MCF 10A (cell line): ENCODE results near the gene CAMK4. TPM values are rescaled to one million over a fixed set of nuclear protein-coding genes. Genes with fewer than 3 reads are reported as not detected.
"Not testable (repeated sequence)": the region's sequence is repeated elsewhere in the genome, so short reads cannot be mapped to it uniquely, and the experiment has no call there.

Source experiments
- BruUV-seq: library from RNA; stranded (reverse); fragments of 400-500 nt; replicated peaks from 2 replicates; lab custom pipeline; 2021; lab: Mats Ljungman, UMichigan
- CTCF ChIA-PET: fragments of 300-600 bp; sonication (Branson Sonifier 250); formaldehyde crosslinking; extraction: SDS; loops from one replicate; lab custom pipeline; 2021; ENCODE audit warnings: antibody characterized with exemption, inconsistent platforms; lab: Yijun Ruan, JAX
- POLR2A ChIA-PET: fragments of 300-600, 350-650 bp; sonication (Branson Sonifier 250); formaldehyde crosslinking; extraction: SDS; loops from one replicate; lab custom pipeline; 2020; ENCODE audit warnings: antibody characterized with exemption, inconsistent platforms; lab: Yijun Ruan, JAX
- DNase-seq: peaks from one replicate; pipeline ENCODE4 v3.0.0-alpha.2; 2018; ENCODE audit not compliant: unreplicated experiment
- H3K27ac Mint-ChIP-seq: one replicate; pipeline ENCODE4 v1.8.0; 2022; ENCODE audit warnings: mild to moderate bottlenecking, low read depth, mixed read lengths; ENCODE audit not compliant: unreplicated experiment
- H3K27me3 Mint-ChIP-seq: one replicate; pipeline ENCODE4 v1.8.0; 2022; ENCODE audit warnings: mixed read lengths; ENCODE audit not compliant: insufficient read depth, unreplicated experiment
- H3K36me3 Mint-ChIP-seq: one replicate; pipeline ENCODE4 v1.8.0; 2022; ENCODE audit warnings: mild to moderate bottlenecking, moderate library complexity, mixed read lengths; ENCODE audit not compliant: insufficient read depth, unreplicated experiment
- H3K4me1 Mint-ChIP-seq: one replicate; pipeline ENCODE4 v1.8.0; 2022; ENCODE audit warnings: mixed read lengths; ENCODE audit not compliant: insufficient read depth, unreplicated experiment
- H3K4me3 Mint-ChIP-seq: one replicate; pipeline ENCODE4 v1.8.0; 2022; ENCODE audit warnings: mild to moderate bottlenecking, moderate library complexity, mixed read lengths; ENCODE audit not compliant: unreplicated experiment
- H3K9me3 Mint-ChIP-seq: one replicate; pipeline ENCODE4 v1.8.0; 2022; ENCODE audit warnings: mixed read lengths; ENCODE audit not compliant: unreplicated experiment
- CTCF ChIP-seq: fragments of 200-600 bp; IDR thresholded peaks from one replicate; pipeline ENCODE4 v1.8.0; 2022; ENCODE audit warnings: antibody characterized with exemption, mild to moderate bottlenecking; ENCODE audit not compliant: unreplicated experiment
- intact Hi-C: fragments of 100-400 bp; cut with micrococcal nuclease; formaldehyde crosslinking; loops from 2 replicates; pipeline ENCODE4 v1.14.1; 2022
- total RNA-seq: library from RNA; stranded (reverse); gene quantifications from 2 replicates; pipeline ENCODE4 v1.2.3, GENCODE V29; 2022

The CAMK4 gene
- total RNA-seq, 1 experiment from 2014 or later: 0.21 TPM

GRCh38 chr5:111407562-111407961 lies 183.4 kb downstream of the CAMK4 start:
- no peak for TF ChIP-seq CTCF
- intact Hi-C loops: no loop called here
- no peak overlapping the region for H3K4me3 Mint-ChIP-seq
- H3K27me3 Mint-ChIP-seq: no peaks in the 10 kb centered on the region
- ChIA-PET CTCF (no interaction called here), POLR2A (no interaction called here)
- no peaks in the 10 kb centered on the region for H3K36me3 Mint-ChIP-seq
- H3K27ac Mint-ChIP-seq: no peak overlapping the region
- no TSS peak for BruUV-seq
- H3K9me3 Mint-ChIP-seq: no peaks in the 10 kb centered on the region
- no peaks in the 10 kb centered on the region for H3K4me1 Mint-ChIP-seq
- DNase-seq: no peak

- ChIA-PET CTCF (no interaction called here), POLR2A (no interaction called here)
- intact Hi-C loops: no loop called here
- H3K27ac Mint-ChIP-seq: no peak overlapping the region
- TF ChIP-seq CTCF: no peak
- H3K4me1 Mint-ChIP-seq: no peaks in the 10 kb centered on the region
- H3K4me3 Mint-ChIP-seq: no peak overlapping the region
- DNase-seq: no peak
- BruUV-seq: no TSS peak
- no peaks in the 10 kb centered on the region for H3K9me3 Mint-ChIP-seq
- H3K27me3 Mint-ChIP-seq: no peaks in the 10 kb centered on the region
- no peaks in the 10 kb centered on the region for H3K36me3 Mint-ChIP-seq
These were observed 184.6 kb downstream of the CAMK4 start for GRCh38 chr5:111408817-111409216.

DNA sequence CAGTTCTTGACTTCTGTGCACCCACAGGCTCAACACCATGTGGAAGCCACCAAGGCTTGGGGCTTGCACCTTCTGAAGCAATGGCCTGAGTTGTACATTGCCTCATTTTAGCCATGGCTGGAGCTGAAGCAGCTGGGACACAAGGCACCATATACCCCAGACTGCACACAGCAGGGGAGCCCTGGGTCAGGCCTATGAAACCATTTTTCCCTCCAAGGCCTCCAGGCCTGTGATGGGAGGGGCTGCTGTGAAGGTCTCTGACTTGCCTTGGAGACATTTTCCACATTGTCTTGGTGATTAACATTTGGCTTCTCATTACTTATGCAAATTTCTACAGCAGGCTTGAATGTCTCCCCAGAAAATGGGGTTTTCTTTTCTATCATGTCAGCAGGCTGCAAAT lies 185.1 kb downstream of the CAMK4 start:
- H3K4me1 Mint-ChIP-seq, BruUV-seq, intact Hi-C loops, H3K9me3 Mint-ChIP-seq, H3K27ac Mint-ChIP-seq, H3K4me3 Mint-ChIP-seq, DNase-seq, POLR2A ChIA-PET, H3K36me3 Mint-ChIP-seq, CTCF ChIA-PET, H3K27me3 Mint-ChIP-seq: not testable (repeated sequence)

DNA sequence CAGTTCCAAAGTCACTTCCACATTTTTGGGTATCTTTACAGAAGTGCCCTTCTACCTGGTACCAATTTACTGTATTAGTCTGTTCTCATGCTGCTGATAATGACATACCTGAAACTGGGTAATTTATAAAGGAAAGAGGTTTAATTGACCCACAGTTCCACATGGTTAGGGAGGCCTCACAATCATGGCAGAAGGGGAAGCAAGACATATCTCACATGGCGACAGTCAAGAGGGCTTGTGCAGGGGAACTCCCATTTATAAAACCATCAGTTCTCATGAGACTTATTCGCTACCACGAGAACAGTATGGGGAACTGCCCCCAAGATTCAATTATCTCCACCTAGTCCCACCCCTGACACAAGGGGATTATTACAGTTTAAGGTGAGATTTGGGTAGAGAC lies 185.9 kb downstream of the CAMK4 start:
- CTCF ChIA-PET, DNase-seq, H3K9me3 Mint-ChIP-seq, intact Hi-C loops, H3K27me3 Mint-ChIP-seq, H3K27ac Mint-ChIP-seq, POLR2A ChIA-PET, BruUV-seq, H3K36me3 Mint-ChIP-seq, H3K4me1 Mint-ChIP-seq, H3K4me3 Mint-ChIP-seq: not testable (repeated sequence)

- Mint-ChIP-seq H3K27ac (no peak overlapping the region), H3K4me3 (no peak overlapping the region), H3K4me1 (no peaks in the 10 kb centered on the region), H3K36me3 (no peaks in the 10 kb centered on the region), H3K27me3 (no peaks in the 10 kb centered on the region), H3K9me3 (no peaks in the 10 kb centered on the region)
- DNase-seq: no peak
- TF ChIP-seq CTCF: no peak
- intact Hi-C loops: no loop called here
- no TSS peak for BruUV-seq
- ChIA-PET POLR2A (interaction anchor here (0.6 to 1.0 kb wide), 3 partner anchors 83 to 735 kb away, joined by 3 to 4 read pairs (median 4); no protein-coding TSS in a partner anchor), CTCF (interaction anchor here (0.9 kb wide), 1 partner anchor 1502 kb away, joined by 4 read pairs; no protein-coding TSS in a partner anchor)
These were observed 187.1 kb downstream of the CAMK4 start for GRCh38 chr5:111411301-111411700.
